Coronary artery (tissue), 2 donors: ENCODE data around the gene SMARCB1.
A peak's percentile ranks its signal among the peaks of the same experiment; 100 is the strongest.

ENCODE experiments used
- DNase-seq: peaks from one replicate; pipeline ENCODE4 v3.0.0-alpha.2; 2017; ENCODE audit warnings: low spot score
- H3K27ac ChIP-seq, 2 donors: fragments of 200-600 bp; sonication (generic); one replicate each; pipeline ENCODE4 v1.5.1; 2016 to 2019
- H3K4me3 ChIP-seq: fragments of 200-600 bp; sonication (generic); 2 replicates; pipeline ENCODE4 v1.5.1; 2016; ENCODE audit warnings: mild to moderate bottlenecking, moderate library complexity
- CTCF ChIP-seq: fragments of 200-600 bp; sonication (generic); IDR thresholded peaks from one replicate; pipeline ENCODE4 v1.5.1; 2019; ENCODE audit warnings: antibody characterized with exemption

The SMARCB1 gene

GRCh38 chr22:23825246-23825905 lies 38.6 kb downstream of the SMARCB1 start:
- H3K27ac ChIP-seq, result peak overlapping the region in 1 of 2 donors; percentile 7
- H3K4me3 ChIP-seq, result no peak overlapping the region
- DNase-seq, result no peak
- no peak for TF ChIP-seq CTCF

DNA sequence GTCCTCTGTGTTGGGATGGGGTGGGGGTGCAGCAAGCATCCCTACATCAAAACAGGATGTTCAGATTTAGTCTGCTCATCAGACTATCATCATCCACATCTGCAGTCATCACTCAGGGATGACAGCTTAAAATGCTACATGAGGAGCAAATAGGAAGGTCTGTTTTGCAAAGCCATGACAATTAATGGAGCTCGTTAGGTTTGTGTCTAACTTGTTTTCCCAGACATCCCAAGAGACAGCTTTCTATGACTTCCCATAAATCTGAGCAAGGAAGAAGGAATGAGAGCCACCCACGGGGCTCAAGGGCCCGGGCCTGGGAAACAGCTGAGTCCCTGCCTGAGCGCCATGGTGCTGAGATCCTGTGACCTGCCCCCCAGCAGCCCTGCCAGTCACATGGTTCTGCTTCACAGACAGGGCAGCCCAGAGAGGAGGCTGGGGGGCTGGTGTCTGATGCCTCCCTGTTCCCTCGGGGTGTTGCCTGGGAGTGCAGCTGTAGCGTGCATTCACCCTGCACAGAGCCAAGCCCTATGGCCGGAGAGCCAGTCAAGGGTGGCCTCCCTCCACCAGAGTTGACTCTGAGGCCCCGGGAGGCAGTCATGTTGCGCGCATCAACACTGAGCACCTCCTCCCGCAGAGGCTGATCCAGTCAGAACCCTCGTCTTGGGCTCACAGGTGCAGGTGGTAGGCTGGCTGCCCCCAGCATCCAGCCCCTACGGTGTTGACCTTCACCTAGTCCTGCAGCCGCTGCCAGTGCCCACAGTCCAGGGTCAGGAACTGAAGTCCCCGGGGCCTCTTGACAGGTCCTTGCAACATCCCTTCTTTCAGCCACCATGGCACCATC lies 40.0 kb downstream of the SMARCB1 start:
- no peak for DNase-seq
- Histone ChIP-seq H3K4me3 (no peak overlapping the region), H3K27ac (peak overlapping the region in 1 of 2 donors; percentile 53)
- no peak for TF ChIP-seq CTCF

DNA sequence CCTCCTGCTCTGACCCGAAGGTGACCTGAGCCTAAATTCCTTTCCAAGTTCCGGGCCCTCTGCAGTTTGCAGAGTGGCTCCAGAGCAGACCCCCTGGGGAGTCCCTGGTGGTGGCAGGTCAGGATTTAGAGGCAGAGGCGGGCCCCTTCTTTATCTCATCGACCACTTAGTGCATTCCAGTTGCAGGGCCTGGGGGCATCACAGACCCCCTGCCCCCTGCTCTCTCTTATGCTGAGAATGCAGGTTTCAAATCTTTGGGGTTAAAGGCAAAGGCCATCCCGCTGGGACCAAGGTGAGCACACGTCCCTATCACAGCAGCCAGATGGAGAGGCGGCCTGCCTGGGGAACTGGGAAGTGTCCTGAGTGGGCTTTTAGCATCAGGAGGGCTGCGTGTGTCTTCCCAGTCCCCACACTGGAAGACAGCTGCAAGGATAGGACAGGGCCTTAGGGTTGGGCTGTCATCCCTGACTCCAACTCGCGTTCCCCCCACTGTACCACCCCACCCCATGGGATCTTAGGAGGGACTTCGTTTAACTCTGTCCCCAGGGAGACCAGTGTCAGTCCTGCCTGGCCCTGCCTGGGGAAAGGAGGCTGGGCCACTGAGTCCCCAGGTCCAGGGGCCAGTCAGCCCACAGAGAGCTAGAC lies 40.7 kb downstream of the SMARCB1 start:
- no peak for DNase-seq
- no peak for TF ChIP-seq CTCF
- Histone ChIP-seq H3K27ac (no peak overlapping the region), H3K4me3 (no peak overlapping the region)

DNA sequence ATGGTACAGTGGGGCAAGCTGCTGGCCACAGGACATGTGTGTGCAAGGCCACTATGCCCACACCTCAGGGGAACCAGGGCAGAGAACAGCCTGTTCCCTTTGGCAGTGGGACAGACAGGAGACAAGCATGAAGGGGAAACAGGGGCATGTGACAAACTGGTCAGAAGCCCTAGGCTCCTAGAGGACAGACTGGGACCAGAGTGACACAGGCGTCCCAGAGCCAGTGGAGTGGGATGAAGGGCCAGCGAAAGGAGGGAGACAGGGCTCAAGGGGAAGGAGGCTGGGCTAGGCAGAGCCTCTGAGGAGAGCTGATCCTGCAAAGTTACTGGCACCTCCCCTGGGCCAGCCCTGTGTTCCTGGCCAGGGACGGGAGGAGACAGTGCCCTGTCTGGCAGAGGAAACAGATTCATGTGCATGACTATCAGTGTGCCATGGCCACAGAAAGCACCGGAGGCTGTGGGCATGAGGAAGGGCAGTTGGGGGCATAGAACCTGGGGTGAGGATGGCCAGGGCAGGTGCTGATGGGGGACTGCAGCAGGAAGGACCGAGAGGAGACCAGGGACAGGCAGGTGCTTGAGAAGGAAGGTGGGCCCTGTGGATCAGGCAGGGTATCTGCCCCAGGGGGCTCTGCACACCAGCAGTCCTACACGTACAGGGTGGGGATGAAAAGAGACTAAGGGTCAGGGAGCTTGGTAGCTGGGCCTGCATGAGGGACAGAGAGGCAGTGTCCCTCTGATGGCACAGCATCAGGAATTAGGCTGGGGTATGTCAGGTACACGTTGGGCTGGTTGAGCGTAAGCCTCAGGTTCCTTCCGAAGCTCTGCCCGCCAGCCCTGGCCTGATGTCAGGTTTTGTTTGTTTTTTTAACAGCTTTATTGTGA lies 42.3 kb downstream of the SMARCB1 start:
- no peak for DNase-seq
- Histone ChIP-seq H3K27ac (no peak overlapping the region), H3K4me3 (no peak overlapping the region)
- TF ChIP-seq CTCF, result no peak

DNA sequence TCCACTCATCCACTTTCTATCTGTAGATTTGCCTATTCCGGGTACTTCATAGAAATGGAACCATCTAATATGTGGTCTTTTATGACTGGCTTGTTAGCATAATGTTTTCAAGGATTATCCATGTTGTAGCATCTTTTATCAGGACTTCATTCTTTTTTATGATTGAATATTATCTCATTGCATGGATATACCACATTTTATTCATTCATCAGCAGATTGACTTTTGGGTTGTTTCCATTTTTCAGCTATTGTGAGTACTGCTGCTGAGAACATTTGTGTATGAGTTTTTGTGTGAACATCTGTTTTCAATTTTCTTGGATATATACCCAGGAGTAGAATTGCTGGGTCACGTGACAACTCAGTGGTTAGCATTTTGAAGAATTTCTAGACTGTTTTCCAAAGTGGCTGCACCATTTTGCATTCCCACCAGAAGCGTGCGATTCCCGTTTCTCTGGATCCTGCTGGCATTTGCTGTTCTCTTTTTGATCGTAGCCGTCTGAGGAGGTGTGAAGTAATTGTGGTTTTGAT lies 43.1 kb downstream of the SMARCB1 start:
- DNase-seq, result no peak
- H3K27ac ChIP-seq, result no peak overlapping the region
- no peak for TF ChIP-seq CTCF
- H3K4me3 ChIP-seq, result no peak overlapping the region

DNA sequence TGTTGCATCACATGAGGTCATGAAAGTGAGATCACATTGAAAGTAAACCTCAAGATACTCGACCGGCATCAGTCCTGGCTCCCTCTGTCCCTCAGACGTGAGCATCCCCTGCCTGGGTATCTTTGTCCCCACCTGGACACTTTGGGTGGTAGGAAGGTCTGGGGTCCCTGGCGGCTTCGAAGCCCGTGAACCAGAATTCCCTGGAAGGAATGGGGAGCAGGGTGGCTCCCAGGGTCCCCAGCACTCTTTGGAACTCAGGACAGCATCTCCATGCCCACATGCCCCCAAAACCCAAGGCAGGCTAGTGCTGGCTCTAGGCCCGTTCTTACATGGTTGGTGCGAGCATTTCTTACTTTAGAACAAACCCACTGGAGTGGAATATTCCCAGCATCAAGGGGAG lies 44.5 kb downstream of the SMARCB1 start:
- TF ChIP-seq CTCF, result no peak
- DNase-seq, result no peak
- Histone ChIP-seq H3K4me3 (no peak overlapping the region), H3K27ac (no peak overlapping the region)
